Measurements from ENCODE around the gene ASS1. TPM values are rescaled to one million over a fixed set of nuclear protein-coding genes. Genes with fewer than 3 reads are reported as not detected.
A peak's percentile ranks its signal among the peaks of the same experiment; 100 is the strongest.

The ASS1 gene
- total and polyA plus RNA-seq, 2 of the 13 experiments (the other 11 are each of a cell fraction or from before 2014, with no cell fraction given): 77.6 to 122 TPM

DNA sequence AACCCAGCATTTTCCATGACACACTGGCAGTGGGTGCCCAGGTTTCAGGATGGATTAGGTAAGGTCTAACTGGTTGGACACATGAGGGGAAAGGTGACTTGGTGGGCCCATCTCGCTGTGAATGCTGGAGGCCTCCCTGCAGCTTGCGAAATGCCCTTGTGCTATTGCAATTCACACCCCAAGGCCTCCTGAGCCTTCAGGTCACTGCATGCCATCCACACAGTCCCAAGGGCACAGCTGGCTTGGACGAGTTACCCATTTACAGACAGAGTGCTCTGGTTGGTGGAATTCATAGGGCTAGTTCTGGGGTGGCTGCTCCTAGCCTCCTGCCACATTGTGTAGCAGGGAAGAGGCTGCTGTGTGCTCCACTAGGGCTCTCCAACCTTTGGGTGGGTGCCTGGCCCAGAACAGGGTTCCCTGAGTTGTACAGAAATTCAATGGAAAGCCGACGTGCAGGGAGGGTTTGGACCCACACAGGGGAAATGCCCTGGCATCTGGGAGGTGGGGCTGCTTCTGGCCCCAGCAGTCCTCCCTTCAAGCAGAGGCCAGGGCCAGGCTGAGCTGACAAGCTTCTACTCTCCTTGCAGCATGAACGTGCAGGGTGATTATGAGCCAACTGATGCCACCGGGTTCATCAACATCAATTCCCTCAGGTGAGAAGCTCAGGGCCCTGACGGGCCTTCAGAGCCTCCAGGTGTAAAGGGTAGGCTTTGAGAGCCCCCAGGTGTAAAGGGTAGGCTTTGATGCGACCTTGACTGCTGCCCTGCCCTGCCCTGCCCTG lies 54.3 kb downstream of the ASS1 start (continued):
- TF ChIP-seq, protein P1, sequence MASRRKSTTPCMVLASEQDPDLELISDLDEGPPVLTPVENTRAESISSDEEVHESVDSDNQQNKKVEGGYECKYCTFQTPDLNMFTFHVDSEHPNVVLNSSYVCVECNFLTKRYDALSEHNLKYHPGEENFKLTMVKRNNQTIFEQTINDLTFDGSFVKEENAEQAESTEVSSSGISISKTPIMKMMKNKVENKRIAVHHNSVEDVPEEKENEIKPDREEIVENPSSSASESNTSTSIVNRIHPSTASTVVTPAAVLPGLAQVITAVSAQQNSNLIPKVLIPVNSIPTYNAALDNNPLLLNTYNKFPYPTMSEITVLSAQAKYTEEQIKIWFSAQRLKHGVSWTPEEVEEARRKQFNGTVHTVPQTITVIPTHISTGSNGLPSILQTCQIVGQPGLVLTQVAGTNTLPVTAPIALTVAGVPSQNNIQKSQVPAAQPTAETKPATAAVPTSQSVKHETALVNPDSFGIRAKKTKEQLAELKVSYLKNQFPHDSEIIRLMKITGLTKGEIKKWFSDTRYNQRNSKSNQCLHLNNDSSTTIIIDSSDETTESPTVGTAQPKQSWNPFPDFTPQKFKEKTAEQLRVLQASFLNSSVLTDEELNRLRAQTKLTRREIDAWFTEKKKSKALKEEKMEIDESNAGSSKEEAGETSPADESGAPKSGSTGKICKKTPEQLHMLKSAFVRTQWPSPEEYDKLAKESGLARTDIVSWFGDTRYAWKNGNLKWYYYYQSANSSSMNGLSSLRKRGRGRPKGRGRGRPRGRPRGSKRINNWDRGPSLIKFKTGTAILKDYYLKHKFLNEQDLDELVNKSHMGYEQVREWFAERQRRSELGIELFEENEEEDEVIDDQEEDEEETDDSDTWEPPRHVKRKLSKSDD (CRISPR knock-in tag; IDR thresholded peaks at IDR 0.05; ENCODE audit: low read depth): peak; percentile 77
- TF ChIP-seq, protein P2, sequence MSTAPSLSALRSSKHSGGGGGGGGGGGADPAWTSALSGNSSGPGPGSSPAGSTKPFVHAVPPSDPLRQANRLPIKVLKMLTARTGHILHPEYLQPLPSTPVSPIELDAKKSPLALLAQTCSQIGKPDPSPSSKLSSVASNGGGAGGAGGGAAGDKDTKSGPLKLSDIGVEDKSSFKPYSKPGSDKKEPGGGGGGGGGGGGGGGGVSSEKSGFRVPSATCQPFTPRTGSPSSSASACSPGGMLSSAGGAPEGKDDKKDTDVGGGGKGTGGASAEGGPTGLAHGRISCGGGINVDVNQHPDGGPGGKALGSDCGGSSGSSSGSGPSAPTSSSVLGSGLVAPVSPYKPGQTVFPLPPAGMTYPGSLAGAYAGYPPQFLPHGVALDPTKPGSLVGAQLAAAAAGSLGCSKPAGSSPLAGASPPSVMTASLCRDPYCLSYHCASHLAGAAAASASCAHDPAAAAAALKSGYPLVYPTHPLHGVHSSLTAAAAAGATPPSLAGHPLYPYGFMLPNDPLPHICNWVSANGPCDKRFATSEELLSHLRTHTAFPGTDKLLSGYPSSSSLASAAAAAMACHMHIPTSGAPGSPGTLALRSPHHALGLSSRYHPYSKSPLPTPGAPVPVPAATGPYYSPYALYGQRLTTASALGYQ (CRISPR knock-in tag; IDR thresholded peaks at IDR 0.05): 0 out of 2 replicates have a peak, but pooled peaks have one; percentile 50
- TF ChIP-seq ZNF501 (CRISPR knock-in tag; IDR thresholded peaks at IDR 0.05) (no peak; the same call in none of the 2 replicates), ERF (CRISPR knock-in tag; IDR thresholded peaks at IDR 0.05) (peak; percentile 69; the same call in 1 of the 2 replicates), GTF2F1 (IDR thresholded peaks at IDR 0.05; ENCODE audit: low read length) (no peak), HOXD1 (CRISPR knock-in tag; IDR thresholded peaks at IDR 0.05) (peak; percentile 85; the same call in 1 of the 2 replicates), TCF12 (IDR thresholded peaks at IDR 0.05) (no peak), TCF12 (CRISPR knock-in tag; IDR thresholded peaks at IDR 0.05) (peak; percentile 28; the same call in 1 of the 2 replicates), ZFP82 (CRISPR knock-in tag; IDR thresholded peaks at IDR 0.05; ENCODE audit: borderline replicate concordance) (no peak; the same call in 1 of the 2 replicates), STAG1 (CRISPR knock-in tag; IDR thresholded peaks at IDR 0.05) (peak; percentile 37), SP1 (IDR thresholded peaks at IDR 0.05) (no peak), SP1 (CRISPR knock-in tag; IDR thresholded peaks at IDR 0.05) (no peak), SMARCE1 (IDR thresholded peaks at IDR 0.05; ENCODE audit: borderline replicate concordance) (no peak), RBAK (CRISPR knock-in tag; IDR thresholded peaks at IDR 0.05) (no peak), ZNF296 (CRISPR knock-in tag; conservative IDR thresholded peaks at IDR 0.05) (peak; percentile 92)
- TF ChIP-seq, protein P3, sequence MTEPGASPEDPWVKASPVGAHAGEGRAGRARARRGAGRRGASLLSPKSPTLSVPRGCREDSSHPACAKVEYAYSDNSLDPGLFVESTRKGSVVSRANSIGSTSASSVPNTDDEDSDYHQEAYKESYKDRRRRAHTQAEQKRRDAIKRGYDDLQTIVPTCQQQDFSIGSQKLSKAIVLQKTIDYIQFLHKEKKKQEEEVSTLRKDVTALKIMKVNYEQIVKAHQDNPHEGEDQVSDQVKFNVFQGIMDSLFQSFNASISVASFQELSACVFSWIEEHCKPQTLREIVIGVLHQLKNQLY (CRISPR knock-in tag; IDR thresholded peaks at IDR 0.05): peak; percentile 73
- TF ChIP-seq, protein P4, sequence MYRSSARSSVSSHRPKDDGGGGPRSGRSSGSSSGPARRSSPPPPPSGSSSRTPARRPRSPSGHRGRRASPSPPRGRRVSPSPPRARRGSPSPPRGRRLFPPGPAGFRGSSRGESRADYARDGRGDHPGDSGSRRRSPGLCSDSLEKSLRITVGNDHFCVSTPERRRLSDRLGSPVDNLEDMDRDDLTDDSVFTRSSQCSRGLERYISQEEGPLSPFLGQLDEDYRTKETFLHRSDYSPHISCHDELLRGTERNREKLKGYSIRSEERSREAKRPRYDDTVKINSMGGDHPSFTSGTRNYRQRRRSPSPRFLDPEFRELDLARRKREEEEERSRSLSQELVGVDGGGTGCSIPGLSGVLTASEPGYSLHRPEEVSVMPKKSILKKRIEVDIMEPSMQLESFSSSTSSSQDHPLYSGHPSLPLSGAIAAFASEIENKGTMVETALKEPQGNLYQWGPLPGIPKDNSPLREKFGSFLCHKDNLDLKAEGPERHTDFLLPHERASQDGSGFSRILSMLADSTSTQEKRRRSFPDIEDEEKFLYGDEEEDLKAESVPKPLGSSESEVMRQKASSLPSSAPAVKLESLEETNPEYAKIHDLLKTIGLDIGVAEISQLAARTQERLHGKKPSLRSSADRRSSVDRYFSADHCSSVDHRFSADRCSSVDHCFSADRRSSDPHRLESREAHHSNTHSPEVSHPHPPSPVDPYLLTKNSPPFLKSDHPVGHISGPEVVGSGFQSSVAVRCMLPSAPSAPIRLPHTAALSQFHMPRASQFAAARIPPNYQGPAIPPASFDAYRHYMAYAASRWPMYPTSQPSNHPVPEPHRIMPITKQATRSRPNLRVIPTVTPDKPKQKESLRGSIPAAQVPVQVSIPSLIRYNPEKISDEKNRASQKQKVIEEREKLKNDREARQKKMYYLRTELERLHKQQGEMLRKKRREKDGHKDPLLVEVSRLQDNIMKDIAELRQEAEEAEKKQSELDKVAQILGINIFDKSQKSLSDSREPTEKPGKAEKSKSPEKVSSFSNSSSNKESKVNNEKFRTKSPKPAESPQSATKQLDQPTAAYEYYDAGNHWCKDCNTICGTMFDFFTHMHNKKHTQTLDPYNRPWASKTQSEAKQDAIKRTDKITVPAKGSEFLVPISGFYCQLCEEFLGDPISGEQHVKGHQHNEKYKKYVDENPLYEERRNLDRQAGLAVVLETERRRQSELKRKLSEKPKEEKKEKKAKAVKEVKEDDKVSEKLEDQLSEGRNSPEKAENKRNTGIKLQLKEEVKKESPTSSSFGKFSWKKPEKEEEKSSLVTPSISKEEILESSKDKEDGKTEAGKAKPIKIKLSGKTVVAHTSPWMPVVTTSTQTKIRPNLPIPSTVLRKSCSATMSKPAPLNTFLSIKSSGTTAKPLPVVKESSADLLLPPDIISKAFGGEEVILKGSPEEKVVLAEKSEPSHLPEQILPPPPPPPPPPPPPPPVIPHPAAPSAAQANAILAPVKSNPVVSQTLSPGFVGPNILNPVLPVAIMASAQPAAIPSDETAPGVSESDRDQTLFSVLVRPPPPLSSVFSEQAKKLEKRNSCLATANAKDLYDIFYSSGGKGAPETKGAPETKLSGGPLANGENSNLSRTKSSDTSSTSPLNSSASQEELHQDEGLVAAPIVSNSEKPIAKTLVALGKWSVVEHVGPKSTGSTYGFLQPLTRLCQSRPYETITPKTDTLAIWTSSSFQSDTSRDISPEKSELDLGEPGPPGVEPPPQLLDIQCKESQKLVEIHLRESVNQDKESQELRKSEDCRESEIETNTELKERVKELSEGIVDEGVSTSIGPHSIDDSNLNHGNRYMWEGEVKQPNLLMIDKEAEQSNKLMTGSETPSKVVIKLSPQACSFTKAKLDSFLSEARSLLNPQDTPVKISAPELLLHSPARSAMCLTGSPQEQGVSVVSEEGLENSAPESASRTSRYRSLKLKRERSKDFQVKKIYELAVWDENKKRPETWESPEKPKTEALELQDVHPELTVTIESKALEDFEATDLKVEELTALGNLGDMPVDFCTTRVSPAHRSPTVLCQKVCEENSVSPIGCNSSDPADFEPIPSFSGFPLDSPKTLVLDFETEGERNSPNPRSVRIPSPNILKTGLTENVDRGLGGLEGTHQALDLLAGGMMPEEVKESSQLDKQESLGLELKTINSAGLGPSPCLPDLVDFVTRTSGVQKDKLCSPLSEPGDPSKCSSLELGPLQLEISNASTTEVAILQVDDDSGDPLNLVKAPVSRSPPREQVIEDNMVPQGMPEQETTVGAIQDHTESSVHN (CRISPR knock-in tag; IDR thresholded peaks at IDR 0.05): peak; percentile 40; the same call in 1 of the 2 replicates

Measured in HepG2 (cell line).